ENCODE measurements around the gene ENOSF1. TPM values are rescaled to one million over a fixed set of nuclear protein-coding genes. Genes with fewer than 3 reads are reported as not detected.
A peak's percentile ranks its signal among the peaks of the same experiment; 100 is the strongest.

The ENOSF1 gene
- total RNA-seq, 1 donor from 2014 or later, result 77.4 TPM

DNA sequence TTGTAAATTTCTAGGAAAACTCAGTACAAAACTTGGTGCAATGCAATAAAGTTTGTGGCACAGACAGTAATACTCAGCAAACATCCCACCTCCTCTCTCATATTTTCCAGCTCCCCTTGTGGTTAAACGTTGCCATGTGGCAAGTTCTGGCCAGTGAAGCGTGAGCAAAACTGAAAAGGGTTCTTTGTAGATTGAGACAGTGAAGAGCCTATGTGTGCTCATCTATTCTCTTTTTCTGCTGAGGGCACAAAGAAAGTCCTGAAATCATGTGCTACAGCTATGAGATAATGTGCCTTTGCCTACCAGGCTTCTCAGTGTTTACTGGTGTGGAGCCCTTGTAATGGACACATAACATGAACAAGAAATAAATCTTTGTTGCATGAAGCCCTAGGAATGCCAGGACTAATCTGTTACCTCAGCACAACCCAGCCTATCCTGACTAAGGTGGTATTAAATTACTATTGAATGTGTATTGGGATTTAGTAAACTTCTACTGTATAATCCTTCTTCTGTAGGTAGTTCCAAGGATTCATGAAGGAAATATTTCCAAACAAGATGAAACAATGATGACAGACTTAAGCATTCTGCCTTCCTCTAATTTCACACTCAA lies 67.9 kb downstream of the ENOSF1 start:
- DNase-seq (ENCODE audit: low spot score) (no peak), ATAC-seq (no peak)

- ATAC-seq, result no peak
- no peak for DNase-seq (ENCODE audit: low spot score)
Measured at GRCh38 chr18:641224-641623, 71.2 kb downstream of the ENOSF1 start.

DNA sequence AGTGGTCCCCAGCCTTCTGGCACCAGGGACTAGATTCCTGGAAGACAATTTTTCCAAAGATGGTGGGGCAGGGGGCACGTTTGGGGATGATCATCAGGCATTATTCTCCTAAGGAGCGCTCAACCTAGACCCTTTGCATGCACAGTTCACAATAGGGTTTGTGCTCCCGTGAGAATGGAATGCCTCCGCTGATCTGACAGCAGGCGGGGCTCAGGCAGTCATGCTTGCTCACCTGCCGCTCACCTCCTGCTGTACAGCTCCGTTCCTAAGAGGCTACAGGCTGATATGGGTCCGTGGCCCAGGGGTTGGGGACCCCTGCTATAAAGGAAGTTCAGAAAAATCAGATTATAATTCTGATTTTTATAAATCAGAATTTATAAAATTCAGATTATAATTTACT lies 77.3 kb downstream of the ENOSF1 start:
- DNase-seq (ENCODE audit: low spot score), result no peak

DNA sequence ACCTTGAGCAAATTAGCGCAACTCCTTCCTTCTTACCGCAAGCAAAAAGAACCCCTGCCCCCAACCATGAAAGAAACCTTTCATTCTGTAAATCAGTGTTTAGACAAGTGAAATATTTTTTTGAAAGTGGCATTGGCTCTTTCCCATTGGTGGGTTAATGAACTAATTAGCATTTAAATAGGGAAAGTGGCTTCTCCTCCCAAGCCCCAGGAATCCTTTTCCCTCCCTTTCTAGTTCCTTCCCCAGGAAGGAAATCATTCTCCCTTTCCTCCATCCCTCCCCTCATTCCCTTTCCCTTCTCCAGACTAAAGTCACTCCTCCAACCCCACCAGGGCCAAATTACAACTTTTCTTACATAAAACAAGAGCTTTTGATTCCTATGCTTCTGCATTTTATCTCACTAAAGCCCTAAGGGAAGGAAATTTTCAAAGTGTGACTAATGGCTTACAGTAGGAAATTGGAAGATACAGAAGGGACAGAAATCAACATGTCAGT lies 77.8 kb downstream of the ENOSF1 start:
- no peak for DNase-seq (ENCODE audit: low spot score)
- ATAC-seq, result no peak

More for the DNA sequence above, 77.3 kb downstream of the ENOSF1 start:
- no peak for ATAC-seq

DNA sequence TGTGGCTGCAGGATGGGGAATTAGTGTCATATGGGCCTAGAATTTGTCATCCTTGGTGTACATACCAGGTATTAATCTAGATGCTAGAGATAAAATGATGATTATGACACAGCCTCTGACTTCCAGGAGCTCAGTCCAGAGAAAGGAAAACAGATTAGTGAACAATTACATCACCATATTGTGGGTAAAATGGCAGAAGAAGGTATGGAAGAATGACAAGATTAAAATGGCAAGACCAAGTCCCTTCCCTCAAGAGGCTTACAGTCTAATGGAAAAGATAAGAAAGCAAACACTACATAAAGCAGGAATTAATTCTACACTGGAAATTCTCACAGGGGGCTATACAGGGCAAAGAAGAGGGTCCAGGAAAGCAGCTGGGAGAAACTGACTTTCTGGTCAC lies 80.9 kb downstream of the ENOSF1 start:
- DNase-seq (ENCODE audit: low spot score) (no peak), ATAC-seq (no peak)

- DNase-seq (ENCODE audit: low spot score) (no peak), ATAC-seq (no peak)
Measured at GRCh38 chr18:629269-630150, 82.9 kb downstream of the ENOSF1 start.

DNA sequence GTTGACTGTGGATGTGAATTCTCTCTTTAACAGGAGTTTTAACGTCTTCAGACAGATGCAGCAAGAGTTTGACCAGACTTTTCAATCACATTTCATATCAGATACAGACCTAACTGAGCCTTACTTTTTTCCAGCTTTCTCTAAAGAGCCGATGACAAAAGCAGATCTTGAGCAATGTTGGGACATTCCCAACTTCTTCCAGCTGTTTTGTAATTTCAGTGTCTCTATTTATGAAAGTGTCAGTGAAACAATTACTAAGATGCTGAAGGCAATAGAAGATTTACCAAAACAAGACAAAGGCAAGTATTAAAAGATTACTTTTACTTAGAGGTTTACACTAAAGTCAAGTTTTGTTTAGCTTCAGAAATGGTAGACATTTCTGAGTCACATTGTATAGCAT lies 85.2 kb downstream of the ENOSF1 start:
- ATAC-seq (no peak), DNase-seq (ENCODE audit: low spot score) (no peak)

- DNase-seq (ENCODE audit: low spot score) (peak; percentile 71), ATAC-seq (peak; percentile 98)
Measured at GRCh38 chr18:623761-624620, 88.4 kb downstream of the ENOSF1 start.

DNA sequence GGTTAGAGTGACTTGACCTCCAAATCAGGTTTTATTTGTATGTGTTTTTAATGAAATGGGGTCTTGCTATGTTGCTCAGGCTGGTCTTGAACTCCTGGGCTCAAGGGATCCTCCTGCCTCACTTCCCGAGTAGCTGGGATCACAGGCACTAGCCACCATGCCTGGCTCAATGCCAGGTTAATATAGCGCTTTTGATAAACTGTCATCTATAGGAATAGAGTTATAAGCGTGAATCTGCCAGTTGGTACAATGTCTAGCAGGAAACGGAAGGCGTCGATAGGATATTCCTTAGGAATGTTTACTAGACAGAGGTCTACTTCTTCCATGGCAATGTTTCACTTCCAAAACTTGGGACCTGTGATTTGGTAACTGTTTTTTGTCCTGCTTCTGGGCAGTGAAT lies 90.1 kb downstream of the ENOSF1 start:
- no peak for ATAC-seq
- DNase-seq (ENCODE audit: low spot score), result no peak

DNA sequence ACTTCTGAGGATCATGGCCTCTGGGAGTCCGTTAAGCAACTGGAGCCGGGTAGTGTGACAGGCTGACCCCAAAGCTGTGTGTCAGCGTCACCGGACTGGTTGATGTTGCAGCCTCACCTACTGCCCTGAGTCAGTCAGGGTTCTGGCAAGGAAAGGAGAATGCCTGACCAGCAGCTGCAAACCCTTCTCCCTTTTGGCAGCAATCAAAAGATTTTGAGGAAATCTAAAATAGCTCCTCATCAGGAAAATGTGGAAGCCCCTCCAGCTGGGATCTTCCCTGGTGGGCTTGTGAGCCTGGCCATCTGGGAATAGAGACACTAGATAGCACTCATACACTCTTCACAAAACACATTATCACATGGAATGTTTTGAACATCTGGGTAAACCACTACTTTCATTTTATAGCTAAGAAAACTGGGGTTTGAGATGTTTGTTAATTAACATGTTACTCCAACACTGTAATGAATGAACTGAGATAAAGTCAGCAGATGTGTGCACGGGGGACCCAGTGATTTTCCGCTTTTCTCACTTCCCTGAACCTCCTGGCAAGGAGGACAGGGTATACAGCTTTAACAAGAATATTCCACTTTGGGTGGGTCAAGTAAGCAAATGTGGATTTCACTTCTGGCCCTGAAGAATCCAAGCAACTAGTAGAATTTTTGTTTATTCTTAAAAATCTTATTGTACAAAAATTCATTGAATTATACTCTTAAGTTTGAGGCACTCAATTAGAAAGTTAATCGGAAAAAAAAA lies 91.0 kb downstream of the ENOSF1 start:
- no peak for ATAC-seq

More for the DNA sequence above, 91.0 kb downstream of the ENOSF1 start:
- DNase-seq (ENCODE audit: low spot score), result no peak

Other genes with a start within 250 kb of the ENOSF1 start
- 0.08 TPM for gene COLEC12, start 211.9 kb downstream of the ENOSF1 start, total RNA-seq
- not detected for gene CETN1, start 132.2 kb downstream of the ENOSF1 start, total RNA-seq
- not detected for gene CLUL1, start 115.6 kb downstream of the ENOSF1 start, total RNA-seq
- 1.7 TPM for gene TYMS, start 55.0 kb downstream of the ENOSF1 start, total RNA-seq
- 31.1 TPM for gene YES1, start 99.6 kb upstream of the ENOSF1 start, total RNA-seq
- not detected for gene ADCYAP1, start 192.2 kb upstream of the ENOSF1 start, total RNA-seq